CD4-positive, alpha-beta T cell (primary cell): ENCODE measurements around the gene NQO2. TPM values are rescaled to one million over a fixed set of nuclear protein-coding genes. Genes with fewer than 3 reads are reported as not detected.

Source experiments
- ATAC-seq: fragments of 200-7000 bp; cut with Tn5 transposase; one replicate; pipeline ENCODE4 v1.10.0; 2022; ENCODE audit warnings: mild to moderate bottlenecking; ENCODE audit not compliant: poor library complexity
- CTCF ChIA-PET: fragments of 350-600 bp; sonication (Branson Sonifier 250); formaldehyde crosslinking; loops from one replicate; lab custom pipeline; 2021; ENCODE audit warnings: antibody characterized with exemption, inconsistent platforms; lab: Charles Lee
- POLR2A ChIA-PET: fragments of 350-600 bp; sonication (Branson Sonifier 250); formaldehyde crosslinking; loops from one replicate; lab custom pipeline; 2021; ENCODE audit warnings: antibody characterized with exemption, inconsistent platforms; lab: Charles Lee
- DNase-seq, 14 experiments: peaks; one replicate each; pipeline ENCODE4 v3.0.0-alpha.2; 2013 to 2020; ENCODE audit warnings: mixed read lengths in 2 of 14
- H3K27ac ChIP-seq, 2 donors: one replicate each; pipeline versions ENCODE4 v1.5.1 to v1.7.0; 2013; ENCODE audit warnings: low read length in 2 of 2, low read depth in 1 of 2, mild to moderate bottlenecking in 1 of 2
- H3K27me3 ChIP-seq, 2 experiments: 1 replicate in 1 of 2; 2 replicates in 1 of 2; pipeline versions ENCODE4 v1.6.1 to v1.7.0; 2013; ENCODE audit warnings: low read length in 2 of 2, control low read depth in 1 of 2, mild to moderate bottlenecking in 1 of 2, moderate library complexity in 1 of 2; ENCODE audit not compliant: insufficient read depth in 2 of 2, control insufficient read depth in 1 of 2
- H3K36me3 ChIP-seq: one replicate; pipeline ENCODE4 v1.6.1; 2013; ENCODE audit warnings: low read length, control low read depth; ENCODE audit not compliant: insufficient read depth
- H3K4me1 ChIP-seq: one replicate; pipeline ENCODE4 v1.6.1; 2013; ENCODE audit warnings: low read length, control low read depth; ENCODE audit not compliant: insufficient read depth
- H3K4me3 ChIP-seq: one replicate; pipeline ENCODE4 v1.5.1; 2013; ENCODE audit warnings: mild to moderate bottlenecking, low read length, moderate library complexity
- H3K9me3 ChIP-seq, 2 experiments: 1 replicate in 1 of 2; 2 replicates in 1 of 2; pipeline versions ENCODE4 v1.6.1 to v1.7.0; 2013; ENCODE audit warnings: low read length in 2 of 2, mild to moderate bottlenecking in 2 of 2, control low read depth in 1 of 2, moderate library complexity in 1 of 2; ENCODE audit not compliant: control insufficient read depth in 1 of 2, insufficient read depth in 1 of 2
- H3K27ac Mint-ChIP-seq: one replicate; pipeline ENCODE4 v1.8.0; 2020; ENCODE audit warnings: mixed read lengths
- H3K27me3 Mint-ChIP-seq: one replicate; pipeline ENCODE4 v1.8.0; 2021; ENCODE audit warnings: mixed read lengths
- H3K36me3 Mint-ChIP-seq: one replicate; pipeline ENCODE4 v1.8.0; 2021; ENCODE audit warnings: low read depth, mixed read lengths
- H3K4me1 Mint-ChIP-seq: one replicate; pipeline ENCODE4 v1.8.0; 2021; ENCODE audit warnings: low read depth, mixed read lengths
- H3K4me3 Mint-ChIP-seq: one replicate; pipeline ENCODE4 v1.8.0; 2020; ENCODE audit warnings: mild to moderate bottlenecking, mixed read lengths
- H3K9me3 Mint-ChIP-seq: one replicate; pipeline ENCODE4 v1.8.0; 2020; ENCODE audit warnings: mixed read lengths
- CTCF ChIP-seq: fragments of 200-600 bp; IDR thresholded peaks from one replicate; pipeline ENCODE4 v1.8.0; 2022; ENCODE audit warnings: antibody characterized with exemption, mild to moderate bottlenecking
- intact Hi-C, 2 experiments: fragments of 100-400 bp; cut with DNase I in 1 of 2; cut with micrococcal nuclease in 1 of 2; formaldehyde crosslinking; loops; one replicate each; pipeline versions ENCODE4 v1.15.1 to v1.9.0; 2023 to 2025; cut with DNase I, micrococcal nuclease
- total RNA-seq, 174 experiments: library from RNA in 2 of 174; stranded (reverse) in 2 of 174; gene quantifications; one replicate each; pipeline ENCODE4 v1.2.3 and lab custom pipeline; 2021 to 2026

Gene NQO2
- total RNA-seq, 2 experiments from 2014 or later: 6.7 to 7.7 TPM

- Mint-ChIP-seq H3K36me3 (no peaks in the 10 kb centered on the region), H3K27me3 (peaks cover 52% of the 10 kb centered on the region), H3K9me3 (no peaks in the 10 kb centered on the region), H3K4me3 (no peak overlapping the region), H3K27ac (no peak overlapping the region), H3K4me1 (peaks cover 14% of the 10 kb centered on the region)
- CTCF ChIA-PET: no interaction called here
- no peak for TF ChIP-seq CTCF
- no peak overlapping the region for H3K4me3 ChIP-seq
- no peaks in the 10 kb centered on the region for H3K36me3 ChIP-seq
- H3K4me1 ChIP-seq: no peaks in the 10 kb centered on the region
- H3K27me3 ChIP-seq: peaks cover 0 to 4% of the 10 kb centered on the region in 2 experiments
- ATAC-seq: no peak
- H3K27ac ChIP-seq: no peak overlapping the region
- H3K9me3 ChIP-seq: no peaks in the 10 kb centered on the region
- POLR2A ChIA-PET: interaction anchor here (4.0 kb wide), 1 partner anchor 12 kb away, joined by 26 read pairs; no protein-coding TSS in a partner anchor
- intact Hi-C loops: no loop called here
- DNase-seq: no peak
Measured at GRCh38 chr6:2977290-2977689, 22.4 kb upstream of the NQO2 start.

- ChIA-PET POLR2A (interaction anchor here (4.0 kb wide), 1 partner anchor 11 kb away, joined by 26 read pairs; no protein-coding TSS in a partner anchor), CTCF (no interaction called here)
- Mint-ChIP-seq H3K36me3 (no peaks in the 10 kb centered on the region), H3K27ac (no peak overlapping the region), H3K9me3 (no peaks in the 10 kb centered on the region), H3K27me3 (peaks cover 45% of the 10 kb centered on the region), H3K4me1 (peaks cover 9% of the 10 kb centered on the region), H3K4me3 (no peak overlapping the region)
- DNase-seq: no peak
- Histone ChIP-seq H3K4me3 (no peak overlapping the region), H3K9me3 (no peaks in the 10 kb centered on the region), H3K27ac (no peak overlapping the region), H3K36me3 (no peaks in the 10 kb centered on the region), H3K4me1 (no peaks in the 10 kb centered on the region), H3K27me3 (peaks cover 0 to 4% of the 10 kb centered on the region in 2 experiments)
- TF ChIP-seq CTCF: no peak
- intact Hi-C loops: no loop called here
- ATAC-seq: no peak
Measured at GRCh38 chr6:2977799-2978590, 21.7 kb upstream of the NQO2 start.

GRCh38 chr6:2978923-2979322, 20.8 kb upstream of the NQO2 start:
- Mint-ChIP-seq H3K9me3 (no peaks in the 10 kb centered on the region), H3K27ac (no peak overlapping the region), H3K4me1 (peaks cover 9% of the 10 kb centered on the region), H3K27me3 (peaks cover 38% of the 10 kb centered on the region), H3K4me3 (no peak overlapping the region), H3K36me3 (no peaks in the 10 kb centered on the region)
- Histone ChIP-seq H3K27me3 (peaks cover 0 to 4% of the 10 kb centered on the region in 2 experiments), H3K4me3 (no peak overlapping the region), H3K27ac (no peak overlapping the region), H3K4me1 (no peaks in the 10 kb centered on the region), H3K9me3 (no peaks in the 10 kb centered on the region), H3K36me3 (no peaks in the 10 kb centered on the region)
- no peak for TF ChIP-seq CTCF
- intact Hi-C loops: no loop called here
- DNase-seq (no peak), ATAC-seq (no peak)
- ChIA-PET CTCF (no interaction called here), POLR2A (interaction anchor here (0.9 kb wide), 1 partner anchor 10 kb away, joined by 4 read pairs; no protein-coding TSS in a partner anchor)
